Activated naive CD4-positive, alpha-beta T cell treated with anti-CD3 and anti-CD28 coated beads, Interleukin-2, amount 50 U/mL, for 16 hours (primary cell): ENCODE measurements around the gene JPT2.
"Not testable (repeated sequence)": the region's sequence is repeated elsewhere in the genome, so short reads cannot be mapped to it uniquely, and the experiment has no call there.

ENCODE experiments used
- DNase-seq: peaks from one replicate; pipeline ENCODE4 v3.0.0-alpha.2; 2020

The JPT2 gene

GRCh38 chr16:1710811-1711507, 32.9 kb downstream of the JPT2 start:
- DNase-seq, result no peak

- DNase-seq, result no peak
These were observed 34.7 kb downstream of the JPT2 start for GRCh38 chr16:1712791-1713261.

- DNase-seq, result no peak
These were observed 35.3 kb downstream of the JPT2 start for GRCh38 chr16:1713331-1713730.

GRCh38 chr16:1713933-1714332, 35.9 kb downstream of the JPT2 start:
- no peak for DNase-seq

GRCh38 chr16:1715220-1715619, 37.1 kb downstream of the JPT2 start:
- no peak for DNase-seq

- DNase-seq, result not testable (repeated sequence)
These were observed 40.2 kb downstream of the JPT2 start for GRCh38 chr16:1718236-1718635.

- not testable (repeated sequence) for DNase-seq
These were observed 41.6 kb downstream of the JPT2 start for GRCh38 chr16:1719559-1720229.

GRCh38 chr16:1721372-1721771, 43.3 kb downstream of the JPT2 start:
- DNase-seq, result no peak

GRCh38 chr16:1723450-1724147, 45.5 kb downstream of the JPT2 start:
- DNase-seq, result peak; percentile 24

- DNase-seq, result no peak
These were observed 46.4 kb downstream of the JPT2 start for GRCh38 chr16:1724491-1724890.

GRCh38 chr16:1726661-1727502, 48.8 kb downstream of the JPT2 start:
- DNase-seq, result no peak

- DNase-seq, result no peak
These were observed 49.9 kb downstream of the JPT2 start for GRCh38 chr16:1727651-1728624.

GRCh38 chr16:1729026-1729425, 50.9 kb downstream of the JPT2 start:
- no peak for DNase-seq

GRCh38 chr16:1729445-1729844, 51.4 kb downstream of the JPT2 start:
- no peak for DNase-seq

- no peak for DNase-seq
These were observed 53.0 kb downstream of the JPT2 start for GRCh38 chr16:1731073-1731472.

GRCh38 chr16:1731603-1732002, 53.5 kb downstream of the JPT2 start:
- DNase-seq, result no peak

- no peak for DNase-seq
These were observed 54.0 kb downstream of the JPT2 start for GRCh38 chr16:1732071-1732470.

GRCh38 chr16:1732551-1732987, 54.5 kb downstream of the JPT2 start:
- DNase-seq, result not testable (repeated sequence)

GRCh38 chr16:1734123-1734522, 56.0 kb downstream of the JPT2 start:
- no peak for DNase-seq

GRCh38 chr16:1734816-1735215, 56.7 kb downstream of the JPT2 start:
- DNase-seq, result no peak

GRCh38 chr16:1740234-1740633, 62.2 kb downstream of the JPT2 start:
- DNase-seq, result no peak
